Measurements from ENCODE around the gene SLC25A2.
"Not testable (repeated sequence)": the region's sequence is repeated elsewhere in the genome, so short reads cannot be mapped to it uniquely, and the experiment has no call there.

SLC25A2 gene

DNA sequence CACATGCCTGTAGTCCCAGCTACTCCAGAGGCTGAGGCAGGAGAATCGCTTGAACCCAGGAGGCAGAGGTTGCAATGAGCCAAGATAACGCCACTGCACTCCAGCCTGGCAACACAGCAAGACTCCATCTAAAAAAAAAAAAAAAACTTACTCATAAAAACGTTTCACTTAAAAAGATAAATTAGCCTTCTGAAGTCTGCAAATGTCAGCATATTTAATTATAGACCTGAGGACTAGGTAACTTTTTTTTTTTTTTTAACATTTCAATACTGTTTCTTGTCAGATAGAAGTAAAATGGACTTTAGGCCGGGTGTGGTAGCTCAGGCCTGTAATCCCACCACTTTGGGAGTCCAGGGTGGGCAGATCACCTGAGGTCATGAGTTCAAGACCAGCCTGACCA is 13.1 kb upstream of the SLC25A2 start:
- not testable (repeated sequence) for FAIRE-seq; DNase-seq (ENCODE audit: low spot score)

DNA sequence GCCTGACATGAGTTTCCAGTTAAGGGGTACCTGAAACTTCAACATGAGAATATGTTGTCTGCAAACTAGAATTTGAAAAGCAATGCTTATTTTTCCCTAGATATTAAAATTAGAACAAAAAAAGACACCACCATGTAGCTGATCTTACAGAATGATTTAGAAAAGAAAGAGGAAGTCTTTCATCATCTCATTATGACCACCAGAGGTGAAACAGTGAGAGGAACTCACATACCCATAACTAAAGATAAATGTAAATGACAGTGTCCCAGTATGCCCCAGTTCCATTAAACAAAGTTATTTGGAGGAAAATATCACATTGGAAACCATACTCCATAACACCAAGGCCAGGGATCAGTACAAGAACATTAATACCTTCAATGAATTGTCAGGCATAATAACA is 9.9 kb upstream of the SLC25A2 start:
- no peak for FAIRE-seq
- no peak for DNase-seq (ENCODE audit: low spot score)

DNA sequence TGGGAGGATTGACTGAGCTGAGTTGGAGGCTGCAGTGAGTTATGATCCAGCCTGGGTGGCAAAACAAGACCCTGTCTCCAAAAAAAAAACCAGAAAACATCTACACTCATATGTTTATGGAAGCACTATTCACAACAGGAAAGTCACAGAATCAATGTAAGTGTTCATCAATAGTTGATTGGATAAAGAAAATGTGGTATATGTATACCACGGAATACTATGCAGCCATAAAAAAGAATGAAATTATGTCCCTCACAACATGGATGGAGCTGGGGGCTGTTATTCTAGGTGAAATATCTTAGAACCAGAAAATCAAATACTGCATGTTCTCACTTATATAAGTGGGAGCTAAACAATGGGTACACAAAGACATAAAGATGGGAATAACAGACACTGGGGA is 2.8 kb upstream of the SLC25A2 start:
- DNase-seq (ENCODE audit: low spot score) (no peak), FAIRE-seq (no peak)

DNA sequence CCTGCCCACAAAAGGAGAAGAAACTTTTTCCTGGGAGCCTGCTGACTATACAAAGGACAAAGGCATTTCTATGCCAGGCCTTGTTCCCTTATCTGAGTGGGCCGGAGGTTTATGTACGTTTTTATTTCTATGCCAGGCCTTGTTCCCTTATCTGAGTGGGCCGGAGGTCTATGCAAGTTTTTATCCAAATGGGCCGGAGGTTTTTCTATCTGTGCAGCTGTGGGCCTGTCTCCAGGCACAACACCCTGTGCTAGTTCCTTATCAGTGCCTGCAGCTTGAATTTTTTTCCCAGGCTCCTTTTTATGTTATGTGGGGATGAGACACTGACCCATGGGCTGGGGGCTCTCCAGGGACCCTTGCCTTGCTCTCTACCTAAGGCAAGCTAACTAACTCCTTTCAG is 5.5 kb downstream of the SLC25A2 start:
- DNase-seq (ENCODE audit: low spot score) = no peak
- FAIRE-seq = no peak

DNA sequence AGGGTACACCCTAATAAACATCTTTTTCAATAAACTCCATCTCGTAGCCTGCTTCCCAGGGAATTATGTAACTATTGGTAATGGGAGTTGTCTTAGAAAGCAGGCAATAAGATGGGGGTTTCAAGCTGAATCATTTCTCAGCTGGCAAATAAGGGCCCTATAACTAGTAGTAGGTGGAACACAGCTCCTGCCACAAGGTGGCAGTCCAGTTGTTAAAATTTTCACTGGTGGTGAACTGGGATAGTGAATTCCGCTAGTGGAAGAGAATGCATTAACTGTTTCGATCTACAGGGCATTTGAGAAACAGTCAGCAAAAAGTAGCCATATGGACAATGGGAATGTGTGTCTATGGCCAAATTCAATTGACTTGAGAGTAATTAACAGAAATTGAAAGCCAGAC is 30.9 kb downstream of the SLC25A2 start:
- no peak for DNase-seq (ENCODE audit: low spot score)
- FAIRE-seq = no peak

DNA sequence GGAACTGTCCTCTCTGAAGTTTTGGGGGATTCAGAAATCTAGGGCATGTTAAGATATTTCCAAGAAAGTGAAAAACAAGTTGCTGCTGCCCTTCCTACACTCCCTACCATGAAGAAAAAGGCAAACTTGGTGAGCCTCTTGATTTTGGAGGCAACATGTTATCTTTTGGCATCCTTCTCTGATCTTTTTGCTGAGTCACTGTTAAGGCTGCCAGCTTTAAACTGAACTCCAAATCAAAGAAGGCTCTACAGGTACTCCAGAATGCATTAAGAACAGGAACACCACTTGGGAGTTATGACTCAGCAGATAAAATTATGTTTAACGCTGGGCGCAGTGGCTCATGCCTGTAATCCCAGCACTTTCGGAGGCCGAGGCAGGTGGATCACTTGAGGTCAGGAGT is 34.7 kb downstream of the SLC25A2 start:
- DNase-seq (ENCODE audit: low spot score) (no peak), FAIRE-seq (no peak)

DNA sequence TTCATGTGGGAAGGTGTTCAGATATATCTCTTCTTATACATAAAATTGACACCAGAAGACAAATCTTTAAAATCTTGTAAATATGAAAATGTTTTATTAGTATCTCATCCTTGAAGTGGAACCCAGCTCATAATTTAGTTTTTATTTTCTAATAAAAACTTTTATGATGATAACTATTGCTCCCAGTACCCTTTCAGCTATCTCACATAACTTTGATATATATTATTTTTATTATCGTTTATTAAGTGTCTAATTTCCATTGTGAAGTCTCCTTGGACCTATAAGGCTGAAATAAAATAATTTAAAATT is 42.7 kb downstream of the SLC25A2 start:
- no peak for DNase-seq (ENCODE audit: low spot score)
- no peak for FAIRE-seq

DNA sequence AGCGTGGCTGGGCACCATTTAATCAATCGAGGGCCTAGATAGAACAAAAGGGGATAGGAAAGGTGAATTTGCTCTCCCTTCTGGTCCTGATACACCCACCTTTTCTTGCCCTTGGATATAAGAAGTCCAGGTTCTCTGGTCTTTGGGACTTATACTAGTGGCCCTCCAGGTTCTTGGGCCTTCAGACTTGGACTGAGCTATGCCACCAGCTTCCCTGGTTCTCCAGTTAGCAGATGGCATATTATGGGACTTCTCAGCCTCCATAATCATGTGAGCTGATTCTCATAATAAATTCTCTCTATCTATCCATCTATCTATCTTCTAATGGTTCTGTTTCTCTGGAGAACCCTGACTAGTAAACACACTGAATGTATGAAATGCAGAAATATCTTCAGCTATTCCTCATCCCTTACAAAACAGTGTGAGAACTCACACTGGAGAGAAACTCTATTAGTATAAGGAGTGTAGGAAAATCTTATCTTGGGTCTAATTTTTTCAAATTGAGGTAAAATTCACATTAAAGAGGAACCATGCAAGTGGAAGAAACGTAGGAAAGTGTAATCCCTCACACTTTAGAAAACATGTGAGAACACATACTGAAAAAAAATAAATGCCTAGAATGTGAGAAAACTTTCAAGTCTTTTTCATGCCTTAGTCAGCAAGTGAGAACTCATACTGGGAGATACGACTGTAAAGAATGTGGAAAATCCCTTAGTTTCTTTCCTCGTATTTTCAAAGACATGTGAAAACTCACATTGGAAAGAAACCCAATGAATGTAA is 43.2 kb downstream of the SLC25A2 start:
- FAIRE-seq = no peak
- DNase-seq (ENCODE audit: low spot score) = no peak

DNA sequence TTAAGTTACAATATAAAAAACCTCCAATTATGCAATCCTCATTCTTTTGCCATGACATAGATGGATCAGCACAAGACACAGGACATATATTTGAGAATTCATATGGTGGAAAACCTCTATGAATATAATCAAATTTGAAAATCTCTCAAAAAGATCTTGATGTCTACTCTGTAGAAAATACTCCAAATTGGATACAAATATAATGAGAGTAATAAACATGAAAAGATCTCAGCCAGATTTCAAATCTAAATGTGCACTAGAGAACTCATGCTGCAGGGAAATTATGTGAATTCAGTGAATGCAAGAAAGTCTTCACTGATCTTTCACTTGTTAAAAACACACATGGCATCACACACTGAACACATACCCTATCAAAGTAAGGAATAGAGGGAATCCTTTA is 44.9 kb downstream of the SLC25A2 start:
- FAIRE-seq = no peak
- DNase-seq (ENCODE audit: low spot score) = no peak

DNA sequence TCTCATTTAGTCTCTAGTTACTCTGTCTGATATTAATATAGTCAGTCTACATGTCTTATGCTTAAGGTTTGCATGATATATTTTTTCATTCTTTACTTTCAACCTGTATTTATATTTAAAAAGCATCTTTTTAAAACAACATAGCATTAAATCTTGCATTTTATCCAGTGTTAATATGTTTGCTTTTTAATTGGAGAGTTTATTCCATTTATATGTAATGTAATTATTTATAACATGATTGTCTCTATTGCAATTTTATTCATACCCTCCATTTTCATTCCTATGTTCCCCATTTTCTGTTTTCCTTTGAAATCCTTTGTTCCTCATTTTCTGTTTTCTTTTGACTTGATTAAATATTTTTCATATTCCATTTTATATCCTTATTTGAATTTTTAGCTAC is 45.4 kb downstream of the SLC25A2 start:
- DNase-seq (ENCODE audit: low spot score) (no peak), FAIRE-seq (no peak)

Measured in urothelium cell line (cell line).